ENCODE data around the gene KCNJ5.

The KCNJ5 gene

DNA sequence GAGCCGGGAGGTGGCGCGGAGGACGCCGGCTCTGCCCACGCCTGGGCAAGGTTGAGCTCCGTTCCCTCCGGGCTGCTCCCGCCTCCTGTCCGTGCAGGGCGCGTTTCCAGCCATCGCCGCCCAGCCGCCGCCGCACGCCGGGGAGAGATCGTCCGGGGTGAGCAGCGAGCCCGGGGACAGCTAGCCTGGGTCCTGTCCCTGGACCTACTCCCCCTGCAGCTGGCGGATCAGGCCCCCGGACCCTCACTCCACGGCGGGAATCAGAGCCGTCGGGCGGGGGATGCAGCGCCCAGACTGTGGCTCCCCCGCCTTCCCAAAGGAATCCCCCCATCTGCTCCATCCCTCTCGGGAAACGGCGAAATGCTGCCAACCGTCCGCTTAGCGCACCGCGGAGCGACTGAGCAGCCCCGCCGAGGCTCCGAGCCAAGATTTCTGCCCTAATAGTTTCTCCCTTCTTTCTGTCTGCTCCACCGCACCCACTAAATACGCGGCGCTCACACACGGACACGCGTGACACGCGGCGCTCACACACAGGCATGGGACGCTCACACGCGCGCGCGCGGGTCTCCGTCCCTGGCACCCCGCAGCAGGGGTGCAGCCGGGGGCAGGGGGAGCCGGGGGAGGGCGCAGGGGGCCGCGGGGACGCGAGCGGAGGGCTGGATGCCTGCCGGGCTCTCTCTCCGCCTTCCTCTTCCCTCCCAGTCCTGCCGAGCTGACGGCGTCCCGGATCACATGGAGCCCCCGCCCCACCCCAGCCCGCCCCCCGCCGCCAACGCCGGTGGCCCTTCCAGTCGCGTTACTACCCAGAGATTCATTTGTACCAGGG is at the start of gene KCNJ5:
TSS of gene KCNJ5 (plus strand) at position 814 of the 826 bp plus-strand sequence. CDS start 19,918 bp downstream, outside the sequence.
- peak; percentile 59 for DNase-seq (ENCODE audit: low spot score)

- DNase-seq (ENCODE audit: low spot score) = no peak
These were observed 49.6 kb upstream of the KCNJ5 start for GRCh38 chr11:128841461-128842072.

- DNase-seq (ENCODE audit: low spot score) = no peak
These were observed 47.9 kb upstream of the KCNJ5 start for GRCh38 chr11:128843198-128843785.

DNA sequence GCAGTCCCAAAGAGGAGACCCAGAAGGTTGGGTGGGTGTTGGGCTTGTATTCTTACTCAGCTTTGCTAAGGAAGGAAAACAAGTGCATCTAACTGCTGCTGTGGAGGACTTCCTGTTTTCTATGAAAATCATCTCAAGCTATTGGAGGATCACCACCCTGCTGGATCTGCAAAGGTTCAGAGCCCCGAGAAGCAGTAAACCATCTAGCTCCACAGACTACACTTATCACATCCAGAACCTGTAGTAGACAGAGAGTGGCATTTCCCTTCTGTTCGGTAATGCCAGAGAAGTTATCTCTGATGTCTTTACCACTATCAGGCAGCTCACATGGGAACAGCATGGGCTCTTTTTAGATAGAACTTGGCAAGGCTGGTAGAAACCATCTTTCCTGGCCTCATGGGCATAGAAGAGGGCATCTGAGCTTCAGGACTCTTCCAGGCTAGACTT is 45.8 kb upstream of the KCNJ5 start:
- no peak for DNase-seq (ENCODE audit: low spot score)

DNA sequence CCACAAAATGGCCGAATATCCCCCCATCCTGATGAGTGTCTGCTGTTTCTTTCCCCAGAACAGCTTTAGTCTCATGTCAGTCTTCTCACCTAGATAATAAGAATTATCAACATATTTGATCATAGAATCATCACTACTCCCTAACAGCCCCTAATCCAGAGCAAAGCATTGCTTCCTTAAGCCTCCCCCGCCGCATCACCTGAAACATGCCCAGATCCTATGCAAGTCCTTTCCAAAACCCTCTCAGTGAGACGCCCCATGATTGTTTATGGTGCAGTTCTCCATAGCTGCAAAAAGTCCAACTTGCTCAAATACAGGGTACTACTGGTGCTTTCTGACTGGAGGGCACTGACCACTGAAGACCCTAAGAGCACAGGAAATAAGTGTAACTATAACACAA is 44.2 kb upstream of the KCNJ5 start:
- DNase-seq (ENCODE audit: low spot score) = no peak

GRCh38 chr11:128848815-128849455 is 42.2 kb upstream of the KCNJ5 start:
- peak; percentile 99 for DNase-seq (ENCODE audit: low spot score)

GRCh38 chr11:128852327-128853023 is 38.7 kb upstream of the KCNJ5 start:
- no peak for DNase-seq (ENCODE audit: low spot score)

GRCh38 chr11:128853559-128853958 is 37.6 kb upstream of the KCNJ5 start:
- DNase-seq (ENCODE audit: low spot score) = no peak

DNA sequence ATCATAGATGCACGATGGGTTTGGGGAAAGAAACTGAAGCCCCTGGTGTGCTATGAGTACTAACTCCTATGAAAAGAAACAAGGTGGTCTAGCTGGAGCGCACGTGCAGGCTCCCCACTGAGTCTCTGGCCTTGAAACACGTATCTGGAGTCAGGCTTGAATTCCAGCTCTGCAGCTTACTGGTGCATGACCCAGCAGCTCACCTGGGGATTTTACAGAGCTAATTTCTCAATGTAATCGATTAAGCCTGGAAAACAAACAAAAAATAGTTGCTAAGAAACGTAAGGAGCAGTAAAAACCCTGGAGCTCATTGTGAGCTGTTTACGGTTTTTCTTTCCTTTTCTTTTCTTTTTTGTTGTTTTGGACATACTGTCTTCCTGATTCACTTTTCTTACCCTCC is 36.3 kb upstream of the KCNJ5 start:
- no peak for DNase-seq (ENCODE audit: low spot score)

DNA sequence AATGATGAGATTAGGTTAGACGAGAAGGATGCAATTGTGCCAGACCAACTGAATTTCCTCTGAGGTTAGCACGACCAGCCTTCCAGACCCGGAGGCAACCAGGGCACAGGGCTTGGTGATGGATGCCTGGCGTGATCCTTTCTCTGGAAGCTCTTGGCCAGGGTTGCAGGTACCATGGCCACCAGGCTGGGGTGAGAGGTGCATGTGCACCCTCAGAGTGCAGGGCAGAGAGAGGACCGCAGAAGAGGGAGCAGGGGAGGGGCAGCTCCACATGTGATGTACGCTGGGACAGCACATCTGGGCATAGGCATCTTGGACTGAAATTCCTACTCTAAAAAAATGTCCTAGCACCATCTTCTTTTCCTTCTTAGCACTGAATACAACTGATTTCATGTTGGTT is 34.9 kb upstream of the KCNJ5 start:
- DNase-seq (ENCODE audit: low spot score) = no peak

- DNase-seq (ENCODE audit: low spot score) = no peak
These were observed 33.8 kb upstream of the KCNJ5 start for GRCh38 chr11:128857341-128857740.

GRCh38 chr11:128859563-128860441 is 31.4 kb upstream of the KCNJ5 start:
- peak; percentile 86 for DNase-seq (ENCODE audit: low spot score)

- no peak for DNase-seq (ENCODE audit: low spot score)
These were observed 30.4 kb upstream of the KCNJ5 start for GRCh38 chr11:128860571-128861361.

- no peak for DNase-seq (ENCODE audit: low spot score)
These were observed 28.8 kb upstream of the KCNJ5 start for GRCh38 chr11:128862406-128862805.

DNA sequence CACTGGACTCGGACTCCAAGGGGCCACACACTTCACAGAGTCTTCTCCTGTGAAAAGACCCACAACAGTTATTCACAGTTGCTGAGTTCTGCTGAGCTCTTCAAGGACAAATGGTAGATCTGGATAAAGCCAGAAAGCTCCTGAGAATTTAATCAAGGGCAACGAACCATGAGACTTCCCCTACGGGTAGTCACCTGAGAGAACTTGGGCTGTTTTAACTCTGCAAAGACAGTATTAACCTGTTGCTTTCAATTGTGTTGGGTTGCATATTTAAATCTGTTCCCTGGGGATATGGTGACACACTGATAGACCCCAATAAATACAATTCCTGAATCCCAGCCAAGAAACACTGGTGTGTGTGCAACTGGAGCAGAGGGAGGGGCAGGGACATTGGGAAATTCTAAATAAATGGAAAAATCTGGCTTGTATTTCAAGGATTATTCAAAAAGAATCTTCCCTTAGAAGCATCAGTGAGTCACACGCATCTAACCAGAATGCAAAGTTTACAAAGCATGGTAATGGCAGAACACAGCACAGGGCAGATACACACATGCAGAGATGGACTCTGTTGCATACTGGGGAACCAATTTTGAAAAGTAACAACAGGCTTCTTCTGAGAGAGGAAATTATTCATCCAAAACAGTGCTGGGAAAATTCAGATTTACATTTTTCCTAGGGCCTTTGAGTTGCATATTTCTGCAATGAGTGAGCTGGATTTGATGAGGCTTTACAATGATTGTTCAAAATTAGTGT is 28.1 kb upstream of the KCNJ5 start:
- no peak for DNase-seq (ENCODE audit: low spot score)

DNA sequence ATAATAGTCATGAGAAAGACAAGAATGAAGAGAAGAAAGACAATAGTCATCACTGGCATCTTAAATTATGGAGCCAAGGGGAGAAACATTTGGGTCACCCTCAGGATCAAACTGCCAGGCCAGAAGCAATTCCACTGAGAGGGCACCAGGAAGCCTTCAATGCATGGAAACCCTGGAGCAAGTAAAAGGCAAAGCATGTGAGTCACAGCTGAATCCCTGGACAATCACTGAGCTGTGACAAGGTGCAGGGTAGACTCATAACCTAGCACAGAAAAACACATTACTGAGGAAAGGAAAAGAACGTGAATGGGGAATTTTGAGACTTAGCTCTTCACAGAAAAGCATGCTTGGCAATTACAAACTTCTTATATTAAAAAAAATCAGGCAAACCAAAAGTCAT is 25.7 kb upstream of the KCNJ5 start:
- no peak for DNase-seq (ENCODE audit: low spot score)

GRCh38 chr11:128867277-128867676 is 23.9 kb upstream of the KCNJ5 start, which contains the start of gene KCNJ1:
KCNJ1 (minus strand) TSS chr11:128867296; CDS start chr11:128840243, 27,053 bp downstream.
- no peak for DNase-seq (ENCODE audit: low spot score)

GRCh38 chr11:128868841-128869671 is 22.1 kb upstream of the KCNJ5 start:
- no peak for DNase-seq (ENCODE audit: low spot score)
